HL-60 (cell line): Measurements from ENCODE around the gene KLKB1.

ENCODE experiments used
- CTCF ChIP-seq: IDR thresholded peaks from one replicate; pipeline ENCODE4 v1.5.1; 2011; ENCODE audit warnings: low read length, control low read depth, inconsistent platforms; ENCODE audit not compliant: insufficient read depth
- POLR2AphosphoS5 ChIP-seq: IDR thresholded peaks from 2 replicates; pipeline ENCODE4 v1.6.1; 2012; ENCODE audit warnings: low read depth
- REST ChIP-seq: IDR thresholded peaks from 2 replicates; pipeline ENCODE4 v1.6.1; 2012; ENCODE audit warnings: low read depth; ENCODE audit not compliant: insufficient replicate concordance

GRCh38 chr4:186228514-186228894, 1.2 kb downstream of the KLKB1 start:
- TF ChIP-seq POLR2AphosphoS5: no peak
- TF ChIP-seq REST: no peak
- TF ChIP-seq CTCF: no peak
